ENCODE results near the gene GRWD1.
"Not testable (repeated sequence)": the region's sequence is repeated elsewhere in the genome, so short reads cannot be mapped to it uniquely, and the experiment has no call there.

GRWD1 gene

DNA sequence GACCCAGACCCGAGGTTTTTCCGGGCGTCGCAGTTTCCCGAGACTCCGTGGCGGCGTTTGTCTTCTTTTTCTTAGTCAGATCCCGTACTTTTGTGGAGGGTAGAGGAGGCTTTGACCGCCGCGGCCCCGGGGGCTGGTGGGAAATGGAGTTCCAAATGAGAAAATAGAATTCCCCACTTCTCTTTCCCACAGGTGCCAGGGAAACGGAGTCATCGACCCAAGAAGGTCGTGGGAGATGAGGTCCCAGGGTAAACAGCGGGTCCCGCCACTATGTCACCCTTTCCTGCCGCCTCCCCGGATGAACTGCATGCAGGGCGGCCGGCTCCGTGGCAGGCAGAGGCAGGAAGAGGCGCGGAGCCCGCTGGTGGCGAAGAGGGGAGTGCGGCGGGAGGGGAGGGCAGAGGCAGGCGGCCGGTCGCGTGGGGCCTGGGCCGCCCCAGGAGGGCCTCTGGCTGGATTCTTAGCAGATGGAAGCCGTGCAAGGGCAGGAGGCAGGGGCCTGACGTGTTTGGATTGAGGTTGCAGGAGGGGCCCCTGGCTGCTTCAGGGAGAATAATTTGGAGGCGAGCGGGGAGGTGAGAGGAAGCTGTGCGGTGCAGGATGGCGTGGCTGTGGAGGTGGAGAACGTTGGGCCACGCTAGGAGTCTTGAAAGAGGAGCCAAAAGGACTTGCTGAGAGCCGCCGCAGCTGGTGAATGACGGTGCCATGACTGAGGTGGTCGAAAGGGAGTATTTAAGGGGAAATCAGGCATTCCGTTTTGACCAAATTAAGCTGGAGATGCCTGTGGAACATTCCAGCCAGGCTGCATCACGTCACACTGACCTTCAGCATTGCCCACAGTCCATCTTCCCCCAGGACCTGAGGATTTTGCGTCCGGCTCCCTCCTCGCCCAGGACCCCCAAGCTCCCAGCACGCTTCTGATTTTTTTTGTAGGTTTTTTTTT is 35.0 kb downstream of the GRWD1 start:
- peak; percentile 34 to 61 for DNase-seq

DNA sequence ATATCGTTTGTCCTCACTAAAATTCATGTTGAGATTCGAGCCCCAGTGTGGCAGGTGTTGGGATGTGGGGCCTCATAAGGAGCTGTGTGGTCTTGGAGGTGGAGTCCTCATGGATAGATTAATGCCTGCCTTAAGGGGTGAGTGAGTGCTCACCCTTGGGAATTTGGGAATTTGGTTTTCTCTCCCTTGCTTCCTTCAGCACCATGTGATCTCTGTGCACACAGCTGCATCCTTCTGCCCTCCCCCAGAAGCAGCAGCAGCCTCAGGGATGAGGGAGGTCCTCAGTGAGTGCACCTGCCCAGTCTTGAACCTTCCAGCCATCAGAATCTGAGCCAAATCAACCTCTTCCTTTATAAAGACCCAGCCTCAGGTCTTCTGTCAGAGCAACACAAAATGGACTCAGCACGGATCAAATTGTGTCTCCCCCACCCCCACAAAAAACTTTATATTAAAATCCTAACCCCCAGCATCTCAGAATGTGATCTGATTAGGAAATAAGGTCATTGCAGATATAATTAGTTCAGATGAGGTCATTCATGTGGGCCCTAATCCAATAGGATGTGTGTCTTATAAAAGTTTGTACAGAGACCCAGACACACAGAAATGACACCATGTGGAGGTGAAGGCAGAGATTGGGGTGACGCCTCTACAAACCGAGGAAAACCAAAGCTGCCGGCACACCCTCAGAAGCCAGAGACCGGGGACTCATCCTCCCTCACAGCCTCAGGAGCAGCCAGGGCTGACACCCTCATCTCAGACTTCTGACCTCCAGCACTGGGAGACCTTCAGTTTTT is 36.3 kb downstream of the GRWD1 start:
- no peak for DNase-seq

DNA sequence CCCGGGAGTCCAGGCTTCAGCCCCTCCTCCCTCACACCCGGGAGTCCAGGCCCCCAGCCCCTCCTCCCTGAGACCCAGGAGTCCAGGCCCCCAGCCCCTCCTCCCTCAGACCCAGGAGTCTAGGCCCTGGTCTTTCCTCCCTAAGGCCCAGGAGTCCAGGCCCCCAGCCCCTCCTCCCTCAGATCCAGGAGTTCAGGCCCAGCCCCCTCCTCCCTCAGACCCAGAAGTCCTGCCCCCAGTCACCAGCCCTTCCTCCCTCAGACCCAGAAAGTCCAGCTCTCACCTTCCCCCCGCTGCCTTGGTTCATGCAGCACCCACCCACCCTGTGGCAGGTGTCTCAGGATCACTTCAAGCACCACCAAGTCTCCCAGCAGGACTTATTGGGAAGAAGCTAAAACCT is 37.5 kb downstream of the GRWD1 start:
- DNase-seq = no peak

DNA sequence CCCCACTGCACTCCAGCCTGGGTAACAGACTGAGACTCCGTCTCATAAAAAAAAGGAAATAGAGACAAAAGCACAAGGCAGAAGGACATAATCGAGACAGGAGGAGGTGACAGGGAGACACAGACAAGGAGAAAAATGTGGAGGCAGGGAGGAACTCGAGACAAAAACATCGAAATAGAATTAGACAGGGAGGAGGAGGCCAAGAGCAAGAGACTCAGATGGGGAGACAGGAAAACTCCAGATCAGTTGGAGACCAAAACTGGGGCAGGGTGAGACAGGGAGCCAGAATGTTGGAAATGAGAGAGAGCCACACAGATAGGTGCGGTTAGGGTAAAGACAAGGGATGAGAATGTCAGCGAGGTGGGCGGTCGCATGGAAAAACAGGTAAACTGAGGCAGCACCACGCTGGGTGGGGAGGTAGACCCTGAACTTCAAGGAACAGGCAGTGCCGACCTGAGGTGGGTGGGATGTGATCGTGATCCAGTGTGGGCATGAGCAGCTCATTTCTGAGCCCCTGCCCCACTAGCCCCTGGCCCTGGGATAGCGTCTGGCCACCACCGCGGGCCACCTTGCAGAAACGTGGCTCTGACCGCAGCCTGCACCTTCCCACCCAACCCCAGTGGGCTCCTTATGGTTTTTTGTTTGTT is 38.6 kb downstream of the GRWD1 start:
- DNase-seq = no peak

DNA sequence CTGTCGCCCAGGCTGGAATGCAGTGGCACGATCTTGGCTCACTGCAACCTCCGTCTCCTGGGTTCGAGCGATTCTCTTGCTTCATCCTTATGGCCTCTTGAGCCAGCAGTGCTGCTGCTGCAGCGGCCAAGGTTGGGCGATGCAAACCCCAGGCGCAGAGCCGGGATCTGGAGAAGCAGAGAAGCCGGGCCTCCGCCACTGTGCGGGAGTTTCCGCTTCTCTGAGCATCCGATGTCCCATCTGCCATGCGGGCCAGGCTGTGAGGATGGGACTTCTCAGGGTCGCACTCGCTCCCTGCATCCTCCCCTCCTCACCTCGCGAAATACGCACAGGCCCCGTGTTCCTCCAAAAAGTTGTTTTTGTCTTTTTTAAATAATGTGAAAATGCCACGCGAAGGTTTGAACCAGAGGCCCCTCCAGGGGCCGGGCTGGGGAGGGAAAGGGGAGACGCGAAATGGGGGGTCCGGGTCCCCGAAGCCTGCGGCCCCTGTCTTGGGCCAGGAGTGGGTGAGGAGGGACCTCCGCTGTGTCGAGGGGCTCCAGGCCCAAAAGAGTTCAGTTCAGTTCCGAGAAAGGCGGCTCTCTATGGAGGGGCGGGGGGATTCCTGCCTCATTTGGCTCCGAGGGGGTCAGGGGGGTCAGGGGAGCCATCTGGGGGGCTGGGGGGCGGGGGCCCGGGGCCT is 39.3 kb downstream of the GRWD1 start:
- no peak for DNase-seq

DNA sequence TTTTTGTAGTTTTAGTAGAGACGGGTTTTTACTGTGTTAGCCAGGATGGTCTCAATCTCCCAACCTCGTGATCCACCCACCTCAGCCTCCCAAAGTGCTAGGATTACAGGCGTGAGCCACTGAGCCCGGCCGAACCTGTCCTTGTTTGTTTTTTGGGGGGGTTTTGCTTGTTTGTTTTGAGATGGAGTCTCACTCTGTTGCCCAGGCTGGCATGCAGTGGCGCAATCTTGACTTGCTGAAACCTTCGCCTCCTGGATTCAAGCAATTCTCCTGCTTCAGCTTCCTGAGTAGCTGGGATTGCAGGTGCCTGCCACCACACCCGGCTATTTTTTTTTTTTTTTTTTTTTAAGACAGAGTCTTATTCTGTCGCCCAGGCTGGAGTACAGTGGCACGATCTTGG is 40.9 kb downstream of the GRWD1 start:
- DNase-seq = not testable (repeated sequence)

DNA sequence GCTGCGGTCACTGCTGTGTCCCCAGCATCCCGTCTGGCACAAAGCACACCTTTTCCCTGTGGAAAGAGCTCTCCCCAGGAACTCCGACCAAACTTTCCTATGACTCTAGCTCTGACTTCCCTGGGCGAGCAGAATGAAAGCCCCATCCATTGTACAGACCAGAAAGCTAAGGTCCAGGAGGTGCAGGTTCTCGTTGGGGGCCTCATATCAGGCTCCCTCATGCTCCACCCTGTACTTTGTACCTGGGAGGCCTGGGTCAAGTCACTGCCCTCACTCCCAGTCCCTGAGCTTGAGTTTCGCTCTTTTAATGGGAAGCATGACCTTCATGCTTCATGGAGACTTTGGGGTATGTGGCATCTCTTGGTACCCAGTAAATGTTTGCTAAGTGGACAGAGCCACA is 41.8 kb downstream of the GRWD1 start:
- no peak for DNase-seq

DNA sequence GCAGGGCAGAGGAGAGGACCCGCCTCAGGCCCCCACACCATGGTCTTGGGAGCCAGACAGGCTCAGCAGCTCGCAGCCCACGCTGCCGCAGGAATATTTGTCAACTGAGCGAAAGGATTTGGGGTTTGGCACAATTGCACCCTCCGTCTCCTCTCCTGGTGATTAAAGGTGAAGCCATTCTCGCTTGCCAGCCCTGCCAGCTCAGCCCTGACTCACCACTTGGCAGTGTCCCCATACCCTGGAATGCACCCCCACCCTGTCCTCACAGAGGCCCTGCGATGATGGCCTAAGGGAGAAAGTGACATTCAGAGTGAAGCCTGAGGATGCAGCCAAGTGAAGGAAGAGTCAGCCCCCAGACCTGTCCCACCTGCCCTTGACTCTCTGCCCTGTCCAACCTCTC is 42.2 kb downstream of the GRWD1 start:
- DNase-seq = no peak

DNA sequence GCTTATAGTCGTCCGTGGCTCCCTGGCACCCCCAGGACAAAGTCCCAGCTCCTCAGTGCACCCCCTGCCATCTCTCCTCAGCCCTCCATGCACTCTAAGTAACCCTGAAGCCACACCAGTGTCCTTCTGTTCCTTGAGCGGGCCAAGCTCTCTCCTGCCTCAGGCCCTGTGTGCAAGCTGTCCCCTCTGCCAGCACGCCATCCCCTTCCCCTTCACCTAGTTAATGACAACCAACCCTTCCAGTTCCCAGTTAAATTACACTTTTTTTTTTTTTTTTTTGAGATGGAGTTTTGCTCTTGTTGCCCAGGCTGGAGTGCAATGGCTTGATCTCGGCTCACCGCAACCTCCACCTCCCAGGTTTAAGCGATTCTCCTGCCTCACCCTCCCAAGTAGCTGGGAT is 42.7 kb downstream of the GRWD1 start:
- not testable (repeated sequence) for DNase-seq

DNA sequence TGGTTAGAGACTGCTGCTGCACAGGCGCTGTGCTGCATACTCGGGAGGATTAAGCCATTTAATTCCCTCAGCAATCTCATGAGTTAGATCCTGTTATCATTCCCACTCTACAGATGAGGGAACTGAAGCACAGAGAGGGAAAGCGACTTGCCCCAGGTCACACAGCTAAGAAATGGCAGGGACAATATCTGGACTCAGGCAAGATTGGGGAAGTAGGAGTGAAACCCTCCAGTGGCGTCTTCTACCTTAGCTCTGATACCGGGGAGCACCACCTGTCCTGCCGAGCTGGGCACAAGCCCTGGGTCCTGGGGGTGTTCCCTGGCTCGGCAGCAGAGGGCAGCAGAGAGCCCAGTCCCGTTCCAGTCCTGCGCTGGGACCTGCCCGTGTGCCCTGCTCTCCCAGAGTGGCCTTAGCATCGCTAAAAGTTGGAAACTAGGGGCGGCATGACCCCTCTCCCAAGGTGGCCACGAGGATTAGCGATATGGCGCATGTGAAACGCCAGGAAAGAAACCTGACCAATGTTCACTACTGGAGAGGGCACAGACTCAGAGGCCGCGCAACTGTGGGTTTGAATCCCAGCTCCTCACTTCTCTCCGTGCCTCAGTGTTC is 43.9 kb downstream of the GRWD1 start:
- DNase-seq = peak; percentile 76 to 85

DNA sequence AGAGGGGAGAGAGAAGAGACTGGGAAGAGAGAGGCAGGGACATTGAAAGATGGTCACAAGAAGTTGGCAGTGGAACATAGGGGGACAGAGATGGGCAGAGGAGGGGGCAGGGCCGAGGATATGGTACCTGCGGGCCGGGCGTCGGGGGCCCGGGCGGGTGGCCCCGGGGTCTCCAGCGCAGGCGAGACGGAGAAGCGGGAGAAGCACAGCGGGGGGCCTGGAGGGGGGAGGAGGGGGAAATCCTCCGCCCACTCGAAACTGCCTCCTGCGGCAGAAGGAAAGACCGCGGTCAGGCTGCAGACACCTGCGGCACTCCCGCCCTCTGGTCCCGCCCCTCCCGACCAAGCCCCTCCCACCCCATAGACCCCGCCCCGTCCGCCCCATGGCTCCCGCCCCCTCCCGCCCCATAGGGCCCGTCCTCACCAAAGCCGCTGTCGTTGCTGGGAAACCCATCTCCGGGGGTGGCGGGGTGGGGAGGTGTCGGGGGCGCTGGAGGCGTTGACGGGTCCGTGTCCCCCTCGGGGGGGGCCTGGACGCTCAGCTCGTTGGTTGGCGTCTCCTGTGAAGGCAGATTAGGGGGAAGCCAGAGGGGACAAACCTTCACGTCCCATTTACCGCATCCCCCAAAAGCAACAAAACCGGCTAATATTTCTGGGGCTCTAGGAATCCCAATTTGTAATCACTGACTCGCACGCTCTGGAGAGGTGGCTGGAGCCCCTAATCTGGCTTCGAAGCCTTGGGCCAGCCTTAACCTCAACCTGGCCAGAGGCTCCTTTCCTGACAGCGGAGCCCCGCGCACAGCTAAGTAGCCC is 45.4 kb downstream of the GRWD1 start:
- DNase-seq = peak; percentile 76 to 80

DNA sequence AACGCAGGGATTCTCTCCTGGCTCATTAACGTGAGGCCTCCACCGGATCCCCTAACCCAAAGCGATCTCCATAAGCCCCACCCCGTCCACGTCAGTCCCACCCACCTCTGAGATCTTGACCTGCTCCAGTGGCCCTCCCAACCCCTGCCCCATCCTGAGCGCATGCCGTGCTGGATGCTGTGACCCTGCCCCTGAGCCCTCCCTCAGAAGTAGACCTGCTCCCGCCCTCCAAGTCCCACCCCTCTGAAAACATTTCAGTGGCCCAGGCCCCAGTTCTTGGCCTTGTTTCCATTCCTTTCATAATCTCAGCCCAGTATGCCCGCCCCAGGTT is 46.0 kb downstream of the GRWD1 start:
- no peak for DNase-seq

DNA sequence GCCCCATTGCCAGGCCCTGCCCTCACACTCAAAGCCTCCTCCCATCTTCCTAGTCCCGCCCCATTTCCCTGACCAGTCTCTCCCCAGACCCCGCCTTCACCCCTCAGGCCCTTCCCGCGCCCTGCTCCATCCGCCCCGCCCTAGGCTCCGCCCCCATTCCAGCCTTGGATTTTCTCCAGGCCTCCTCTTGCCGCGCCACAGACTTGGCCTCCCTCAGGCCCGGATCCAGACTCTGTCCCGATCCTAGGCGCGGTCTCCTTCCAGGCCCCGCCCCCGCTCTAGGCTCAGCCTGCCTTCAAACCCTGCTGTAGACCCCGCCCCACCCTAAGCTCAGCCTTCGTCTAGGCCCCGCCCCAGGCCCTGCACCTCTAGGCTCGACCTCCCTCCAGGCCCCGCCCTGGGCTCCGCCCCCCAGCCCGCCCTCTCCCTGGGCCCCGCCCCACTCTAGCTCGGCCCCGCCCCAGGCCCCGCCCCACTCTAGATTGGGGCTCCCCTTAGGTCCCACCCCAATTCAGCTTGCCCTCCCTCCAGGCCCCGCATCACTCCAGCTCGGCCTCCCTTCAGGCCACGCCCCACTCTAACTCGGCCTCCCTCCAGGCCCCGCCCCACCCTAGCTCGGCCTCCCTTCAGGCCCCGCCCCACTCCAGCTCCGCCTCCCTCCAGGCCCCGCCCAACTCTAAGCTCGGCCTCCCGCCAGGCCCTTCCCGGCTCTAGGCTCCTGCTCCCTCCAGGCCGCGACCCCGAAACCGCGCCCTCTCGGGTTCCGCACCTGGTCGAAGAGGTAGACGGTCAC is 47.3 kb downstream of the GRWD1 start:
- peak; percentile 86 to 89 for DNase-seq

DNA sequence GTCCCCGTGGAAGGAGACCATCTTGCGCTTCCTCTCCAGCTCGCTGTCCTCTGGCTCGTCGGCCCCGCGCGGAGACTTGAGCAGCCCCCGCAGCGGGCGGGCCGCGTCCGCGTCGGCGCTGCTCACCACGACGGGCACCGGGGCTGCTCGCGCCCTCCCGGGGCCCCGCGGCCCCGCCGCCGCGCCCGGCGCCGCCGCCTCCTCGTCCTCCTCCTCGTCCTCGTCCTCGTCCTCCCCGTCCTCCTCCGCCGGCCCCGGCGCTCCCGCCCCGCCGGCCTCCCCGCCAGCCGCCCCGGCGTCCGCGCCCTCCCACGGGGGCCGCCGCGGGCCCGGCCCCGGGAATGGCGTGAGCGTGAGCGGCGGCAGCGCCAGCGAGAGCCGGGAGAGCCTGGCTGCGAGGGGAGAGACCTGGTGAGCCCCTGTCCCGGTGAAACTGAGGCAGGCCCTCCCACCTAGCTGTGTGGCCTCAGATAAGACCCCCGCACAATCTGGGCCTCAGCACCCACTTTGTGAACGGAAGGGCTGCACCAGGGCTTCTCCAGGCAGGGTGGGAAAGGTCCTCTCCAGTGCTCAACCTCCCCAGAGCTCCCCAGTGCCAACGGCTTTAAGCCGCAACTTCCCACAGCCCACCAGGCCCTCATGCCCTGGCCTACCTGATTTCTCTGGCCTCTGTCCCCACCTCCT is 48.1 kb downstream of the GRWD1 start:
- no peak for DNase-seq

DNA sequence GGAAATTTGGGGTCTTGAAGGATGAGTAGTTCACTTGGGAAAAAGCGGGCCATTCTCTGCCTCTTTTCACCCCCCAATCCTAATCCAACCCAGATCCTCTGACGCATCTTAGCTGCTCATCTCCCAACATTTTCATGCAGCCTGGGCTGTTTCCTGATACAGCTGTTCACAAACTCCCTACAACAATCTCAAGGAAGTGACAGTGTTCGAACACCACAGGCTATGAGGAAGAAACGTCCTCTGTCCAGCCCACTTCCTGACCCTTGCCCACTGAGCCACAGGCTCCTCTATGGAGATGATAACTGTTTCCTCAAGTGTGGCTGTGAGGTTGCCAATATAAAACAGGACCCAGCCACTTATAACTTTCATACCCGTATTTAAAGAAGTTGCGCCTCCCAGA is 49.6 kb downstream of the GRWD1 start:
- DNase-seq = no peak

DNA sequence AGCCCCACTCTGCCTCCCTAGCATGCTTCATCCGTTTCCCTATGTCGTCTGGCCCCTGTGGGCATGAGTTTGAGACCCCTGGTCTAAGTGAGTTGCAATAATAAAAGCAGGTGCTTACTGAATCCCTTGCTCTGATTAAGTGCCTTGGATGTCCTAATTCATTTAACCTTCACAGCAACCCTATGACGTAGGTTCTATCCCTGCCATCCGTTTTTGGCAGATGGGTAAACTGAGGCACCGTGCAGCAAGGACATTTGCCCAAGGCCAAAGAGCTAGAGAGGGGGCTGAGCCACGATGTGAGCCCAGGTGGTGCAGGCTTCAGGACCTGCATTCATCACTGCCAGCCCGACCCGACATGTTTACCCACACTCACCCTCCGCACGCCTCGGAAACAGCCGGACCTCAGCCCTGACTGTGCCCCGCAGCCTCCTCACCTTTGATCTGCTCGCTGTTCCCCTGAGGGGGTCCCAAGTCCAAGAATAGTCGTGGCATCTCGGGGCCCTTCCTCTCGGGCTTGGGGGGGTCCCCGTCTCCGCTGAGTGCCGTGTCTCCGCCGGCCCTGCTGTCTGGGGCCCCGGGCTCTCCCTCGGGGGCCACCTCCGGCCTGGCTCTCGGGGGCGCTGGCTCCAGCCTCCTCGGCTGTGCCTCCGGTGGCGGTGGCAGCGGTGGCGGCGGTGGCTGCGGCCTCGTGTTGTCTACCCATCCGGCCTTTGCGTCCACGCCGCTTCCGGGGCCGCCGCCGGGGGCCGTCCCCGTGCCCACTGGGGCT is 51.4 kb downstream of the GRWD1 start:
- no peak for DNase-seq

DNA sequence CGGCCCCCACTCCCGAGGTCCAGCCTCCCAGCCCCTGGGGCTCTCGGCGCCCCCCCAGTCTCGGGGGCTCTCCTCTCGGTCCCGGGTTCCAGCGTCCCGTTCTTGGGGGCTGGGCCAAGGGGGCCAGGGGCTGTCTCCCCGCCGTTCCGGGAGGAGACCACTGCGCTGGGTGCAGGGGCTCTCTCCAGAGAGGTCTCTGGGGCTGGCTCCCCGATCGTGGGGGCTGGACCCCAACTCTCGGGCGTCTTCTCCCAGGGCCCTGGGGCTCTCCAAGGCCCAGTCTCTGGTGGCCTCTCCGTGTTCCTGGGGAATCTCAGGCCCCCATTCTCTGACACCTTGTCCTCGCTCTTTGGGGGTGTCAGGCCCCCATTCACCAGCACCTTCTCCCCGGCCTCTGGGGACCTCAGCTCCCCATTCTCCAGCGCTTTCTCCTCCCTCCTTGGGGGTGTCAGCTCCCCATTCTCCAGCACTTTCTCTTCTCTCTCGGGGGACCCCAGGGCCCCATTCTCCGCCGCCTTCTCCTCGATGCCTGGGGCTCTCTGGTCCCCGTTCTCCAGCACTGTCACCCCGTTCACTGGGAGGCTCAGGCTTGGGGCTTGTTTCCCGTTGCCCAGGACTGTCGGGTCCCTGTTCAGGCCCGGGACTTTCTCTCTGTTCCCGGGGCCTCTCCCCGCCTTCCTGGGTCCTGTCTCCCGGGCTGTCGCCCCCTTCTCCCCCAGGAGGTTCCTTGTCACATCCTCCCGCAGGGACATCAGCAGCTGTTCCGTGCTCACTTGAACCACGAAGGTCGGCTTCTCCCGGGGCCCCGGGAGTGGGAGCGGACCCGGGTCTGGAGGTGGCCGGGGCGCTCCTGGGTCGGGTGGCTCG is 52.2 kb downstream of the GRWD1 start:
- DNase-seq = no peak

DNA sequence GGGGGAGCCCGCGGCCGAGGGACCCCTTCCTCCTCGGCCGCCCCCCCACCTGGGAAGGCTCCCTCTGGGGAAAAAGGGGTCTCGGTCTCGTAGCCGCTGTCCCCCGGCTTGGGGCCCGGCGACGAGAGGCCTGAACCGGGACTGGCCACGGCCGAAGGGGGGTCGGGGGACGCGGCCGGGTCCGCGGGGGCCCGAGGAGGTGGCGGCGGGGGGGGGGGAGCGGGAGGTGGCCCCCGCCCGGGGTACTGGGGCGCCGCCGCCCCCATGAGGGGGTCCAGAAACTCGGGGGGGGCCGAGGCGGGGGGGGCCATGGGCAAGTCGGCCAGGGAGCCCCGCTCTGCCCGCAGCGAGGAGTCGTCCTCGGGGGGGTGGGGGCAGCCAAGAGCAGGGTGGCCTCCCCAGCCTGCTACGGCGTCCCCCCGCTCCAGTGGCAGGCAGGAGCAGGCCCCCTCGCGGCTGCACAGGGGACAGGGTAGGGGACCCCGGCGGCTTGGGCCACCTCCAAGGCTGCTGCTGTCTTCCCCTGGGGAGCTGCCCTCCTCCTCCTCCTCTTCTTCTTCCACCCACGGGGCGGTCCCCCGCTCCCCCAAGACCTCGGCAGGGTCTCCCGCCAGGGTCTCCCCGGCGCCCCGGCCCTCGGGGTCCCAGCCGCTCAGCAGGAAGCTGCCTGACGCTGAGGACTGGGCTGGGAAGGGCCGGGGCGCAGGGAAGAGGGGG is 53.0 kb downstream of the GRWD1 start:
- no peak for DNase-seq

Measured in CD4-positive, alpha-beta T cell treated with Interferon alpha-2 for 1 hour (primary cell).